Frontal cortex (tissue), 4 donors: ENCODE measurements around the gene LRRC9. TPM values are rescaled to one million over a fixed set of nuclear protein-coding genes. Genes with fewer than 3 reads are reported as not detected.
"Not testable (repeated sequence)": the region's sequence is repeated elsewhere in the genome, so short reads cannot be mapped to it uniquely, and the experiment has no call there.

ENCODE experiments used
- DNase-seq, 2 donors: peaks; one replicate each; pipeline ENCODE4 v3.0.0; 2012; ENCODE audit warnings: low spot score in 2 of 2
- FAIRE-seq: peaks from 2 replicates; lab custom pipeline; 2012; peaks lifted over from hg19 to GRCh38; lab: Jason Lieb, UNC
- total RNA-seq: library from RNA; depleted of rRNA; stranded (reverse); fragments of >200 nt; gene quantifications from one replicate; pipeline ENCODE4 v1.2.3, GENCODE V29; 2014
- donor health status: control.
- donor health status: control.
- donor health status: control.

LRRC9 gene
- total RNA-seq, 1 donor from 2014 or later: 0.82 TPM

DNA sequence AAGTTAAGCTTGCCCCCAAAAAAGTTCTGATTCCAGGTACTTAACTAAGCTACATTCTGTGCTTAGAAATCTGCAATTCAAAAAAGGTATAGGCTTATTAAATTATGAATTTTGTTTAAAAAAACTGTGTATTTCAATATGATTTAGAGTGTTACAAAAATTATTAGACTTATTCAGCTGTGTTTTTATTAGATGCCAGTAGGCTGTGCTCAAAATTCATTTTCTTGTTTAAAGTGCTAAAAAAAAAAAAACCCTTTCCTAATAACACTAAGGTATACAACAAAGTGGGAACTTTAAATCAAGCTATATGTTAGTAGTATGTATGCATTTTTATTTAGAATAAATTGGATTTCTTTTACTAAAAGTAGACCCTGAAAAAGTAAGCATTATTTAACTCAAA lies 25.0 kb downstream of the LRRC9 start:
- FAIRE-seq: peak; percentile 37

DNA sequence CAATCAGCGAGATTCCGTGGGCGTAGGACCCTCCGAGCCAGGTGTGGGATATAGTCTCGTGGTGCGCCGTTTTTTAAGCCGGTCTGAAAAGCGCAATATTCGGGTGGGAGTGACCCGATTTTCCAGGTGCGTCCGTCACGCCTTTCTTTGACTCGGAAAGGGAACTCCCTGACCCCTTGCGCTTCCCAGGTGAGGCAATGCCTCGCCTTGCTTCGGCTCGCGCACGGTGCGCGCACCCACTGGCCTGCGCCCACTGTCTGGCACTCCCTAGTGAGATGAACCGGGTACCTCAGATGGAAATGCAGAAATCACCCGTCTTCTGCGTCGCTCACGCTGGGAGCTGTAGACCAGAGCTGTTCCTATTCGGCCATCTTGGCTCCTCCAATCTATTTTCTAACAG lies 32.2 kb downstream of the LRRC9 start:
- not testable (repeated sequence) for FAIRE-seq, DNase-seq

More for the DNA sequence above, 25.0 kb downstream of the LRRC9 start:
- no peak for DNase-seq

DNA sequence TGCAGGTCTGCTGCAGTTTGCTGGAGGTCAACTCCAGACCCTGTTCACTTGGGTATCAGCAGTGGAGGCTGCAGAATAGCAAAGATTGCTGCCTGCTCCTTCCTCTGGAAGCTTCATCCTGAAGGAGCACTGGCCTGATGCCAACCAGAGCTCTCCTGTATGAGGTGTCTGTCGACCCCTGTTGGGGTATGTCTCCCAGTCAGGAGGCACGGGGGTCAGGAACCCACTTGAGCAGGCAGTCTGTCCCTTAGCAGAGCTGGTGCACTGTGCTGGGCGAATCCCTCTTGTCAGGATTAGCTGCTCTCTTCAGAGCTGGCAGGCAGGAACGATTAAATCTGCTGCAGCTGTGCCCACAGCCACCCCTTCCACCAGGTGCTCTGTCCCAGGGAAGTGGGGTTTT lies 37.9 kb downstream of the LRRC9 start:
- not testable (repeated sequence) for FAIRE-seq, DNase-seq

DNA sequence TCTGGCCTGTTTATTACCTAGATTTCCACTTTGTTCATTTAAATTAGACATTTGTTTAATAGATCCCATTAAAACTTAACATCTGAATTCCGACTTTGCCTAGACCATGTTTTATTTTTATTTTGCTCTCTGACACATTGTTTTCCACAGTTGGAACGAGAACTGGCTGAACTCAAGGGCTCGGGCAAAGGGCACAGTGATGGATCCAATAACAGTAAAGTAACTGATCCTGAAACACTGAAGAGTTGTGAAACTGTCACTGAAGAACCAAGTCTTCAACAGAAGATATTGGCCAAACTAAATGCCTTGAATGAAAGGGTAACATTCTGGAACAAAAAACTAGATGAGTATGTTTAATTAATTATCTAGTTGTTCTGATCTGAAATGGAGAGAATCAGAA lies 39.7 kb downstream of the LRRC9 start:
- no peak for DNase-seq
- FAIRE-seq: no peak

DNA sequence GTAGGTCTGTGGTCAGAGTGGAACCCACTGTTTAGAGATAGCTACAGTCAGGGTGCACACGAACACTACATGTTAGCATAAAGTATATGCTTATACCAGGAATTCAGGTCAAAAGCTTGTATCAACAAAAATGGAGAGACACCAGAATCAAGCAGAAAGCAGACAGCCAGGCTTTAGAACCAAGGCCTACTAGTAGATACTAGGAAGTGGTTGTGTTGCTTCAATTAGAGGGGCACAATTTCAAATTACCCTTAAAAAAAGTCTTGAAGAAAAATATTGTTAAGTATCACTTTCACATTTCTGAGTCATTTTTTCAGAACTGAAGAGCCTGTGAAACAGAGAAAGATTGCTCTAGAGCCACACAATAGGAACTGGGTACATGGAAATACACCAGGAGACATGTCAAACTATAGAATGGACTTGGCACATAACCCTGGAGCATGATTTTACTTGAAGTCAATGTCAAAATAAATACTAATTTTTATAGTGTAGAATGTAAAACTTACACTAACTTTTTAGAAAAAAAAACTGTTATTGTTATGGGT lies 41.6 kb downstream of the LRRC9 start:
- no peak for FAIRE-seq
- DNase-seq: no peak

DNA sequence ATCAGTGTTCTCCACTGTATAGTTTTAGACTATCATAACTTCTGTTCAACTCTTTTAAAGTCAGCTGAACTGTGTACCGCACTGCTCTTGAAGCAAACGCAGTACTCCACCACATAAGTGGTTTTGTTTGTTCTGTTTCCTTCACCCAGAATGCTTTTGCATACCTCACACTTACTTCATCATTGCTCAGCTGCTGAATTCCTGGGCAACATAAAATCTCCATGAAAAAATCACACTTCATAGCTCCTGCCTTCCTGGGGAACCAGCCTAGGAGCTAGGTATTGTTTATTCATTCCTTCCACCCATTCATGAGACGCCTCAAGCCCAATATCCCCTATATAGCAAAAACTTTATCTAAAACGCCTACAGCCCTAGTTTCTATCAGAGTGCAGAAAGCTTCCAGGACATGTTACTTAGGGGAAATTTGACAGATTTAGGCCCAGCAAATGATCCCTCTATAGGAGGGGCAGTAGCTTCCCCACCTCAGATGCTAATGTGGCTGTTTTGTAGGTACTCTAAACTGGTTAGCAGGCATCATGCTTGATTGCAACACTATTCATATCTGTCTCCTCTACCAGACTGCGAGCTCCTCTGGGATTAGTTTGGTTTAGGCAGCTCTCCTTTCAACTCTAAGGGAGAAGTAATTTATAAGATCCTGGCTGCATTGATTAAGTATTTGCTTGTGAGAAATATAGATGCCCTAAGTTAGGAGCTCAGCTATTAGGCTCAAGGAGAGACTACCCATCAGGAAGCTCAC lies 44.5 kb downstream of the LRRC9 start:
- FAIRE-seq (no peak), DNase-seq (no peak)

DNA sequence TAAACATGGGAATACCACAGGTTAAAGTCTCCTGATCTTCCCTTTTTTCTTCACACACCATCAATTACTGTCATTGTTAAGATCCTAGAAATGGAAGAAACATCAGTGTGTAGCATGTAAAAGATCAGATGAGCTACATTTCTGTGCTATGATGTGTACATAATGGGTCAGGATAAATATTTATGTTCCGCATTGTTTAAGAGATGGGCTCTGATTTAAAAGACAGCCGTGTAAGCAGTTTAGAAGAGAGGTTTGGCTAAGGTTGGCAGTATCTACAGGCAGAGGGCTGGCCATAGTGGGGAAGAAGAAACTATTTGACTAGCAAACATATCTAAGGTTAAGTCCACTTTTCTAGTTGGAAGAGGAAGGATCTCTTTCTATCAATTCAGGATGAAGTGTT lies 49.4 kb downstream of the LRRC9 start:
- DNase-seq (no peak), FAIRE-seq (no peak)

DNA sequence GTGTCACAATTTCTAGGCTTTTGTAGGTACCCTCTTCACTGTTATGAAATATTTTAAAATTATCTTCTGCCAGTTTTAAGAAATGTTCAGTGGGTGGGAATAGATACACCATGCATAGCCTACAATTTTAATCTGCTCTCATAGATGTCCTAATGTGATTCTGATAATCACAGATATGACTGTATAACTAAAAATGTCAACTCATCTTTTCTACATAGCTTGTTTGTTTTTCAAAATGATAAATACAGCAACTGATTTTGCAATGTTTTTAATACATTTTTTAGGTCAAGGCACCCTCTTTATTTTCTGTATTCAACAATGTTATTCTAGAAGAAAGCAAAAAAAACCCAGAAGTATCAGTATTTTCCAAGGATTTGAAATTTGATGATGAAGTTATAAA lies 61.6 kb downstream of the LRRC9 start:
- no peak for FAIRE-seq
- DNase-seq: no peak

DNA sequence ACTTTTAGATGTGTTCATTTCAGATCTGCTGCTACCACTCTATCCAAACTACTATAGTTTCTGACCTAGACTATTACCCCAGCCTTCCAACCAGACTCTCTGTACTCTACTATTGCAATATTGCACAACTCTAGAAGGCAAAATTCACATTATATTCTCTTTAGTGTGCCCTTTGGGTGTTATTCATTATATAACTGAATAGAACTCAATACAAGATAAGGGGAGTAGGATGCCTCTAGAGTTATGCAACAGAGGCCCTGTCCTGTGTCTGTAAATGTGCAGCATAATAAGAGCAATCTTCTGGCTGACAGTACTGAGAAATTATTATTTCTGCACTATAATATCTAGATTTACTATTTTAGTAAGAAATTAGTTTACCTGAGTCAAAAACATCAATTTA lies 63.1 kb downstream of the LRRC9 start:
- DNase-seq (no peak), FAIRE-seq (no peak)

DNA sequence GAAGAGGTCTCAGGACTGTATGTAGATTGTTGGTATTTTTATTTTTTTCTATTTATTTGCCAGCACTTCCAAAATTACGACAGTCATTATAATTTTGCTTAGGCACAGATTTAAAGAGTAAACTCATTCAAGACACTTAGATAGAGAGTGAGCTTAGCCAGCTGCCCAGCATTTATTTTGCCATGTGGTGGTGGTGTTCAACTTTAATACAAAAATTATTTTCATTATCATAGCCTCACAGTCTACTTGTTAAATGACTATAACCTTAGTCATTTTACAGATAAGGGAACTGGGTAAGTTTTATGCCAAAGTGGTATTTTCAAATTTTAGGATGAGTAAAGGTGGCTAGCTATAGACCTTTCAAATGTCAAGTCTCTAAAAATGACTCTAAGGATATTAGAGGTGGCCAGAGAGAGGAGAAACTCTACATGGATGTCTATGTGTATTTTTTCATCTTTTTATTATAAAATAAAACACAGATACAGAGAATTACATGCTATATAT lies 66.7 kb downstream of the LRRC9 start:
- FAIRE-seq (no peak), DNase-seq (no peak)

DNA sequence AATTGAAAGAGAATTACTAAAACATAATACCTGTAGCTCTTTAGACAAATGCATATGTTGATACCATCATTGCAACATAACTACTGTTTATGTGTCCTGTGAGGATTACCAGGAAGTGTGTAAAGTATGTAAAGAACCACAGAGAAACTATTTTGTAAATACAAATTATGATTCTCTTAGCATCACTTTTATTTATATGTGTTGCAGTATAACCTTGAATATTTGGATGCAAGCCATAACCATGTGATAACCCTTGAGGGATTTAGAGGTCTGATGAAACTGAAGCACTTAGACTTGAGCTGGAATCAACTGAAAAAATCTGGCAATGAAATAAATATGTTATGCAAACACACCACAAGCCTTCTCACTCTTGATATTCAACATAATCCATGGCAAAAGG lies 77.5 kb downstream of the LRRC9 start:
- DNase-seq: no peak
- FAIRE-seq: no peak

DNA sequence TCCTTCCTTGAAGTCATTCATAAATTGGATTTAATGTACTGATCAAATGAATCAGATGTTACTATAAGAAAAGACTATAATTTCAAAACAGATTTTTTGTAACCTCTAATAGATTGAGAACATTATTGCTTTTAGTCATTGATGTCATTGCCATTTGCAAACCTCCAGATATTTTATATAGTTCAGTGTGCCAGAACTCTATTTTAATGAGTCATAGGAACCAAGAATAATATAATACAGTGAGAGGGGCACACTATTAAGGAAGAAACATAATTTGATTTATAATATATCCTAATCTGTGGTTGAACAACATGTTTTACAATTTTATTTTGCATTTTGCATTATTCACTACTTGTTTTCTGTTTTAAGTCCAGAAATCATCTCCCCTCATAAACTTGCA lies 78.0 kb downstream of the LRRC9 start:
- FAIRE-seq: no peak
- no peak for DNase-seq

DNA sequence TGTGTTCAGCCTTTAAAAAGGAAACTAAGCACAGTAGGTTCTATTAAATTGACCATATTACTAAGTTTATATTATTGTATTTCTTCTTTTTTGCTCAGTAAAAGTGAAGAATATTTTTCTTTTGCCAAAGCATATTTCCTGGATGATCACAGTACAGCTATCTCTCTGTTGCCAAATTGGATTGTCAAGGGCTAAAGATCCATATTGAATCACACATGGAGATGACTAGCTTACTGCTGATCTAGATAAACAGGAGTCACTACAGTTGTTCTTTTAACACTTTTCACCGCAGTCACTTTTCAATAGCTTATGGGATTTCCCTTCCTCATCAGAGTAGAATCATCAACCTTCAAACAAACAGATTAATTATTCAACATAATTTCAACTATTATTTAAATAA lies 78.6 kb downstream of the LRRC9 start:
- no peak for DNase-seq
- FAIRE-seq: no peak

DNA sequence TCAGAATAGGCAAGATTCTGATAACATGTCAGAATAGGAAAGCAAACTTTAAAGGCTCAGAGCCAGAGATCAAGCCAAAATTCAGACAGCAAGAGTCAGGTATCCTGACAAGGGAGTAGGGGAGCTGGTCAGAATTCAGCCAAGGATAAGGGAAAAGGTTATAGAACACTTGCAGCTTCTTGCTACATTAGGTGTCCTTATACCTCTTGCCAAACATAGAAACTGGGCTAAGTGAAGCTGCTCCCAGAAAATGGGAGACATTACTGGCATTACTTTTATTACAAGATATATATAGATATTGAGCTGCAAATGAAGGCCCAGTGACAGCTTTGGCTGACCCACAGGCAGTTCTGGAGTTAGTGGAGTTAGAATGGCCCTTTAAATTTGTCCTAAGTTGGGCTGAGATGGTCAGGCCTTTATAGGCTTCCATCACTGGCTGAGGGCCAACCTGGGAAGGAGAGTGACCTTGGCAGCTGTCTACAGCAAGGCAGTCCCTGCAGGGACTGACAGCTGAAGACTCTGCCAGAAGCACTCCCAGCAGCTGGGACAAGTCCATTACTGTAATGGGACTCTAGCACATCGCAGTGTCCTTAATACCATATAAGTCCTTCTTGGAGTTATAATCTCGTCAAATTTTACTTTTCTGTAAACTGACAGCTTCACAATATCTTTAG lies 83.0 kb downstream of the LRRC9 start:
- DNase-seq: no peak
- FAIRE-seq: no peak

DNA sequence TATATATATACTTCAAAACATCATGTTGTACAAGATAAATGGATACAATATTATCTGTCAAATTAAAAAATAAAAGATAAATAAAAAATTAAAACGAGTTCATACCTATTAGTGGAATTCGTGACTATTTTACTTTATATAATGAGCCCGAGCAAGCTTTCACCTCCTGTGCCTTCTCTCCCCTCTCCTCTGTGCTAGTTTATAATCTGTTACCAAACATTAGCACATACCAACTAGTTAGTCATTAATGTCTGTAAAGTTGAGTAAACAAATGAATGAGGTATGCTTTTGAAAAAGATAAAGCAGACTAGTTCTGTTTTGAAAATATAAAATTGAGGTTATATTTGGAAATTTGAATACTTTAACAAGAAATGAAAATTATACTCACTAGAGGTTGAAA lies 84.0 kb downstream of the LRRC9 start:
- no peak for FAIRE-seq

DNA sequence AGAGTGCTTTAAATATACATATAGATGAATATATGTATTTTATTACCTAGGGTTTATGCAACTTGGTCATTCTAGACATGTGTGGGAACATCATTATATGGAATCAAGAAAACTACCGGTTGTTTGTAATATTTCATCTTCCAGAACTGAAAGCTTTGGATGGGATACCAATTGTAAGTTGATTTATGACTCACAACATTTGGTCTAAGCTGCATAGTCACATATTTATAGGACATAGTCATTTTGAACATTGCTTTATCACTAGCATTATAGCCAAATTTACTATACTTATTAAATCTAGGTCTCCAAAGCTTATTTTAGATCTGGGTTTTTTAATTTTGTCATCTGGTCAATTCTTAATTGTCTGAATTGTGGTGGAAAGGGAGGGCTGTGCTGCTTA lies 88.1 kb downstream of the LRRC9 start:
- DNase-seq (no peak), FAIRE-seq (no peak)

More for the DNA sequence above, 84.0 kb downstream of the LRRC9 start:
- DNase-seq: no peak

DNA sequence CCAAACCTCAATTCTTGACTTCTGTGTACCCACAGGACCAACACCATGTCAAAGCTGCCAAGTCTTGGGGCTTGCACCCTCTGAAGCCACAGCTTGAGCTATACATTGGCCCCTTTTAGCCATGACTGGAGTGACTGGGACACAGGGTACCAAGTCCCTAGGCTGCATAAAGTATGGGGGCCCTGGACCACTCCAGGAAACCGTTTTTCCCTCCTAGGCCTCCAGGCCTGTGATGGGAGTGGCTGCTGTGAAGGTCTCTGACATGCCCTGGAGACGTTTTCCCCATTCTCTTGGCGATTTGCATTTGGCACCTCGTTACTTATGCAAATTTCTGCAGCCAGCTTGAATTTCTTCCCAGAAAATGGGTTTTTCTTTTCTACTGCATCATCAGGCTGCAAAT lies 90.3 kb downstream of the LRRC9 start:
- FAIRE-seq, DNase-seq: not testable (repeated sequence)

DNA sequence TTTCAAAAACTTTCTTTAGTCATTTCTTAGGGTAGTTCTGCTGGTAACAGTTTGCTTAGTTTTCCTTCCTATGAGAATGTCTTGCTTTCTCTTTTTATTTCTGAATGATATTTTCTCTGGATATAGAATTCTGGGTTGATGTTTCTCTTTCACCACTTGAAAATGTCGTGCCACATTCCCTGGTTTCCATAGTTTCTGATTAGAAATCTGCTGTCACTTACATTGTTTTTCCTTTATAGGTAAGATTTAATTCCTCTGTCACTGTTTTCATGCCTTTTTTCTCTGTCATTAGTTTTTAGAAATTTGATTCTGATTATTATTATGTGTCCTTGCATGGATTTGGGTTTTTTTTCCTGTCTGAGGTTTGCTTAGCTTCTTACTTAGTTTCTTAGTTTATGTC lies 94.5 kb downstream of the LRRC9 start:
- FAIRE-seq (no peak), DNase-seq (no peak)

DNA sequence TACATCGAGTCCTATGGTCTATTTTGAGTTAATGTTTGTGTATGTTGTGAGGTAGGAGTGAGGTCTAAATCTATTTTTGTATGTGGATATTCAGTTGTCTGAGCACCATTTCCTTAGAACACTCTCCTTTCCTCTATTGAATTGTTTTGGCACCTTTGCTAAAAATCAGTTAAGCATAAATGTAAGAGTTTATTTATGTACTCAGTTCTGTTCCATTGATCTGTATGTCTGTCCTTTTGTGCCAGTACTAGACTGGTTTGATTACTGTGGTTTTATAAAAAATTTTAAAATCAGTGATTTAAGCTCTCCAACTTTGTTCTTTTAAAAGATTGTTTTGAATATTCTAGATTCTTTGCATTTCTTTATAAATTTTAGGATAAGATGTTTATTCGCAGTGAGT lies 101.7 kb downstream of the LRRC9 start:
- no peak for DNase-seq

DNA sequence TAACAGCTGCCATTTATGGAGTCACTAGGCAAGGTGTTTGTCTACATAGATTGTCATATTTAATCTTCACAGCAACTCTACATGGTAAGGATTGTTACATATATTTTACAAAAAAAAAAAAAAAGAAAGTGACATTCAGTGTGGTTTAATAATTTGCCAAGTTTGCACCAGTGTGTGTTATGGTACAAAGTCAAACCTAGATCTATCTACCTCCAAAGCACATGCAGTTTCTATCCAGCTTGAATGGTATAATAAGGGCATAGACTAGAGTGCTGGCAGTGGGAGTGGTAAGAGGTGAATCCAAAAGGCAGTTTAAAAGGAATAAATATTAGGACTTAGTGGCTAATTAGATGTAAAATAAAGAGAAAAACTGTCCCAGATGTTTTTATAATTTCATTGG lies 105.6 kb downstream of the LRRC9 start:
- FAIRE-seq: no peak
- DNase-seq: no peak

More for the DNA sequence above, 101.7 kb downstream of the LRRC9 start:
- FAIRE-seq: no peak

DNA sequence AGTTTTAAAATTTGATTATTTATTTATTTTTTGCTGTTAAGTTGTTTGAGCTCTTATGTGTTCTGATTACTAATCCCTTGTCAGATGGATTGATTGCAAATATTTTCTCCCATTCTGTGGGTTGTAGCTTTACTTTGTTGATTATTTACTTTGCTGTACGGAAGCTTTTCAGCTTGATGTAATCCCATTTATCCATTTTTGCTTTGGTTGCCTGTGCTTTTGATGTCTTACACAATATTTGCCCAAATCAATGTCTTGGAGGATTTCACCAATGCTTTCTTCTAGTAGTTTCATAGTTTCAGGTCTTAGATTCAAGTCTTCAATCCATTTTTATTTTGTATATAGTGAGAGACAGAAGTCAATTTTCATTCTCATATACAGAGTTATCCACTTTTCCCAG lies 115.2 kb downstream of the LRRC9 start:
- no peak for DNase-seq
- FAIRE-seq: no peak
